Uterus (tissue), 4 donors: ENCODE results near the gene CT45A2. TPM values are rescaled to one million over a fixed set of nuclear protein-coding genes. Genes with fewer than 3 reads are reported as not detected.
"Not testable (repeated sequence)": the region's sequence is repeated elsewhere in the genome, so short reads cannot be mapped to it uniquely, and the experiment has no call there.

Experiments
- DNase-seq, 2 donors: peaks; one replicate each; pipeline ENCODE4 v3.0.0-alpha.2; 2019 to 2020
- H3K27ac ChIP-seq, 2 donors: fragments of 200-600 bp; sonication (generic); 1 replicate in 1 of 2; 2 replicates in 1 of 2; pipeline ENCODE4 v1.5.1; 2016 to 2018
- H3K27me3 ChIP-seq, 2 donors: fragments of 200-600 bp; sonication (generic); one replicate each; pipeline ENCODE4 v1.5.1; 2018 to 2019; ENCODE audit warnings: control low read depth in 1 of 2
- H3K36me3 ChIP-seq, 2 donors: fragments of 200-600 bp; sonication (generic); one replicate each; pipeline ENCODE4 v1.5.1; 2019; ENCODE audit warnings: control low read depth in 1 of 2
- H3K4me1 ChIP-seq, 2 donors: fragments of 200-600 bp; sonication (generic); one replicate each; pipeline ENCODE4 v1.5.1; 2018 to 2019; ENCODE audit warnings: control low read depth in 1 of 2
- H3K4me3 ChIP-seq, 2 donors: fragments of 200-600 bp; sonication (generic); 1 replicate in 1 of 2; 2 replicates in 1 of 2; pipeline ENCODE4 v1.5.1; 2018 to 2019; ENCODE audit warnings: mild to moderate bottlenecking in 1 of 2
- H3K9me3 ChIP-seq, 2 donors: fragments of 200-600 bp; sonication (generic); one replicate each; pipeline ENCODE4 v1.5.1; 2019; ENCODE audit warnings: control low read depth in 1 of 2
- intact Hi-C: fragments of 100-400 bp; cut with DNase I; formaldehyde crosslinking; loops from one replicate; pipeline ENCODE4 v1.15.1; 2023; ENCODE audit warnings: low total_unique reads
- total RNA-seq, 4 donors: library from RNA; depleted of rRNA in 3 of 4; stranded (reverse); fragments of >200 nt in 3 of 4; gene quantifications; one replicate each; pipeline versions ENCODE4 v1.1.0 to v1.2.4, GENCODE V29; 2014 to 2023
- donor health status: DM: yes; HTN: yes; CAD: no.

CT45A2 gene, protein sequence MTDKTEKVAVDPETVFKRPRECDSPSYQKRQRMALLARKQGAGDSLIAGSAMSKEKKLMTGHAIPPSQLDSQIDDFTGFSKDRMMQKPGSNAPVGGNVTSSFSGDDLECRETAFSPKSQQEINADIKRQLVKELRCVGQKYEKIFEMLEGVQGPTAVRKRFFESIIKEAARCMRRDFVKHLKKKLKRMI
- not detected for total RNA-seq

DNA sequence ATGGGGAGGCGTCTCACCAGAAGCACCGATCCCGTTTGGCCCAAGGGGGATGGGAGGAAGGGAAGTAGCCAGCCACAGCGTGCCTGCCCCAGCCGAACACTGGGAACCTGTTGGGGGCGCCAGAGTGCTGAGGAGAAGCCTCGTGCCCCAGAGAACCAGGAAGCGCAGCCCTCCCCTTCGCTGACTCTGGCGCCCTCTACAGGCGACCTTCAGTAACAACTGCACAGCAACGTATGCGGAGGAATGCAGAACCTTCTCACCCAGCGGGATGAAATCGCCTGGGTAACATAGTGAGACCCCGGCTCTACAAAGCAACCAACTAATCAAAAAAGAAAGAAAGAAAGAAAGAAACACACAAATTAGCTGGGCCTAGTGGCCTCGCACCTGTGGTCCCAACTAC is at the start of gene CT45A2:
CT45A2 (minus strand) TSS at position 101 of the 400 bp plus-strand sequence. CDS start 3,747 bp downstream, outside the sequence.
- H3K9me3 ChIP-seq, H3K4me3 ChIP-seq, intact Hi-C loops, H3K4me1 ChIP-seq, H3K27ac ChIP-seq, DNase-seq, H3K36me3 ChIP-seq, H3K27me3 ChIP-seq: not testable (repeated sequence)

DNA sequence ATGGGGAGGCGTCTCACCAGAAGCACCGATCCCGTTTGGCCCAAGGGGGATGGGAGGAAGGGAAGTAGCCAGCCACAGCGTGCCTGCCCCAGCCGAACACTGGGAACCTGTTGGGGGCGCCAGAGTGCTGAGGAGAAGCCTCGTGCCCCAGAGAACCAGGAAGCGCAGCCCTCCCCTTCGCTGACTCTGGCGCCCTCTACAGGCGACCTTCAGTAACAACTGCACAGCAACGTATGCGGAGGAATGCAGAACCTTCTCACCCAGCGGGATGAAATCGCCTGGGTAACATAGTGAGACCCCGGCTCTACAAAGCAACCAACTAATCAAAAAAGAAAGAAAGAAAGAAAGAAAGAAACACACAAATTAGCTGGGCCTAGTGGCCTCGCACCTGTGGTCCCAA is 34.6 kb upstream of the CT45A2 start, which contains the start of gene CT45A8:
CT45A8 (minus strand) TSS at position 101 of the 400 bp plus-strand sequence. CDS start 3,755 bp downstream, outside the sequence.
- DNase-seq, H3K4me3 ChIP-seq, H3K36me3 ChIP-seq, H3K9me3 ChIP-seq, intact Hi-C loops, H3K27ac ChIP-seq, H3K4me1 ChIP-seq, H3K27me3 ChIP-seq: not testable (repeated sequence)

- H3K27me3 ChIP-seq, H3K36me3 ChIP-seq, DNase-seq, H3K4me3 ChIP-seq, intact Hi-C loops, H3K4me1 ChIP-seq, H3K9me3 ChIP-seq, H3K27ac ChIP-seq: not testable (repeated sequence)
Observed at GRCh38 chrX:135837180-135837579, 17.4 kb upstream of the CT45A2 start, which contains the start of gene CT45A7. Gene CT45A7, minus strand, starts transcription at chrX:135837280. Its CDS starts 3,747 bp downstream, at chrX:135833533.

DNA sequence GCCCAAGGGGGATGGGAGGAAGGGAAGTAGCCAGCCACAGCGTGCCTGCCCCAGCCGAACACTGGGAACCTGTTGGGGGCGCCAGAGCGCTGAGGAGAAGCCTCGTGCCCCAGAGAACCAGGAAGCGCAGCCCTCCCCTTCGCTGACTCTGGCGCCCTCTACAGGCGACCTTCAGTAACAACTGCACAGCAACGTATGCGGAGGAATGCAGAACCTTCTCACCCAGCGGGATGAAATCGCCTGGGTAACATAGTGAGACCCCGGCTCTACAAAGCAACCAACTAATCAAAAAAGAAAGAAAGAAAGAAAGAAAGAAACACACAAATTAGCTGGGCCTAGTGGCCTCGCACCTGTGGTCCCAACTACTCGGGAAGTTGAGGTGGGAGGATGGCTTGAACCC is 17.1 kb downstream of the CT45A2 start, which contains the start of gene CT45A6:
CT45A6 (minus strand) TSS at position 101 of the 400 bp plus-strand sequence. CDS start 3,794 bp downstream, outside the sequence.
- intact Hi-C loops, H3K9me3 ChIP-seq: not testable (repeated sequence)

DNA sequence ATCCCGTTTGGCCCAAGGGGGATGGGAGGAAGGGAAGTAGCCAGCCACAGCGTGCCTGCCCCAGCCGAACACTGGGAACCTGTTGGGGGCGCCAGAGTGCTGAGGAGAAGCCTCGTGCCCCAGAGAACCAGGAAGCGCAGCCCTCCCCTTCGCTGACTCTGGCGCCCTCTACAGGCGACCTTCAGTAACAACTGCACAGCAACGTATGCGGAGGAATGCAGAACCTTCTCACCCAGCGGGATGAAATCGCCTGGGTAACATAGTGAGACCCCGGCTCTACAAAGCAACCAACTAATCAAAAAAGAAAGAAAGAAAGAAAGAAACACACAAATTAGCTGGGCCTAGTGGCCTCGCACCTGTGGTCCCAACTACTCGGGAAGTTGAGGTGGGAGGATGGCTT is 34.4 kb downstream of the CT45A2 start, which contains the start of gene CT45A5:
CT45A5 (minus strand) TSS at position 101 of the 400 bp plus-strand sequence. CDS start 3,774 bp downstream, outside the sequence.
- intact Hi-C loops, H3K27ac ChIP-seq, H3K4me1 ChIP-seq, DNase-seq, H3K4me3 ChIP-seq, H3K9me3 ChIP-seq, H3K36me3 ChIP-seq, H3K27me3 ChIP-seq: not testable (repeated sequence)

More for the DNA sequence above, 17.1 kb downstream of the CT45A2 start, which contains the start of gene CT45A6:
- not testable (repeated sequence) for H3K4me3 ChIP-seq, H3K27ac ChIP-seq, H3K36me3 ChIP-seq, H3K4me1 ChIP-seq, DNase-seq, H3K27me3 ChIP-seq

GRCh38 chrX:135768091-135768490 is 51.7 kb downstream of the CT45A2 start, which contains the start of gene CT45A3:
Gene CT45A3, minus strand, starts transcription at chrX:135768191. Its CDS starts 3,747 bp downstream, at chrX:135764444.
- H3K9me3 ChIP-seq, DNase-seq, H3K27me3 ChIP-seq, H3K27ac ChIP-seq, intact Hi-C loops, H3K4me1 ChIP-seq, H3K36me3 ChIP-seq, H3K4me3 ChIP-seq: not testable (repeated sequence)

Other genes with a start within 250 kb of the CT45A2 start
- not detected for gene CT45A1, start 106.4 kb downstream of the CT45A2 start, total RNA-seq
- not detected for gene CT45A3, start 51.8 kb downstream of the CT45A2 start, total RNA-seq
- not detected for gene CT45A5, start 34.5 kb downstream of the CT45A2 start, total RNA-seq
- gene CT45A6, start 17.2 kb downstream of the CT45A2 start, total RNA-seq = not detected
- not detected for gene CT45A7, start 17.3 kb upstream of the CT45A2 start, total RNA-seq
- gene CT45A8, start 34.5 kb upstream of the CT45A2 start, total RNA-seq = not detected
- gene CT45A9, start 51.8 kb upstream of the CT45A2 start, total RNA-seq = not detected
- gene CT45A10, start 73.4 kb upstream of the CT45A2 start, total RNA-seq = not detected
- gene SAGE1, start 73.7 kb upstream of the CT45A2 start, total RNA-seq = not detected
- gene MMGT1, start 154.0 kb upstream of the CT45A2 start, total RNA-seq = 10 to 100 TPM in 3 of 4 donors, 1 to 10 TPM in 1; 5.6 to 42.6 (median 23.1) TPM
- gene SLC9A6, start 165.4 kb upstream of the CT45A2 start, total RNA-seq = 10 to 100 TPM in 2 of 4 donors, 1 to 10 TPM in 2; 7.9 to 33.5 (median 13.7) TPM